Tibial artery (tissue), 4 donors: ENCODE data around the gene EIF2S1.

ENCODE experiments used
- DNase-seq, 2 donors: peaks; one replicate each; pipeline ENCODE4 v3.0.0-alpha.2; 2019
- H3K27ac ChIP-seq, 2 donors: fragments of 200-600 bp; sonication (generic) in 1 of 2; 1 replicate in 1 of 2; 2 replicates in 1 of 2; pipeline ENCODE4 v1.5.1; 2018 to 2019; ENCODE audit warnings: mild to moderate bottlenecking in 1 of 2
- H3K27me3 ChIP-seq, 2 donors: fragments of 200-600 bp; sonication (generic) in 1 of 2; one replicate each; pipeline versions ENCODE4 v1.5.1 to v1.6.0; 2016 to 2019
- H3K36me3 ChIP-seq, 3 donors: fragments of 200-600 bp; sonication (generic) in 2 of 3; one replicate each; pipeline ENCODE4 v1.5.1; 2016 to 2019; ENCODE audit warnings: mild to moderate bottlenecking in 2 of 3
- H3K4me1 ChIP-seq, 4 donors: fragments of 200-600 bp; sonication (generic) in 2 of 4; 1 replicate in 3 of 4; 2 replicates in 1 of 4; pipeline ENCODE4 v1.5.1; 2016 to 2019
- H3K4me3 ChIP-seq, 2 donors: fragments of 200-600 bp; sonication (generic) in 1 of 2; 1 replicate in 1 of 2; 2 replicates in 1 of 2; pipeline ENCODE4 v1.5.1; 2018 to 2019; ENCODE audit warnings: mild to moderate bottlenecking in 2 of 2
- H3K9me3 ChIP-seq, 3 donors: fragments of 200-600 bp; sonication (generic) in 1 of 3; one replicate each; pipeline ENCODE4 v1.5.1; 2016 to 2019
- CTCF ChIP-seq, 2 experiments: fragments of 200-600 bp in 1 of 2; fragments of 450-650 bp in 1 of 2; IDR thresholded peaks; one replicate each; pipeline ENCODE4 v1.5.1; 2017 to 2019; ENCODE audit warnings: antibody characterized with exemption in 2 of 2, mild to moderate bottlenecking in 1 of 2, moderate library complexity in 1 of 2
- intact Hi-C: fragments of 100-400 bp; cut with DNase I; formaldehyde crosslinking; loops from one replicate; pipeline ENCODE4 v1.15.0; 2023; ENCODE audit warnings: low total_unique reads

The EIF2S1 gene

DNA sequence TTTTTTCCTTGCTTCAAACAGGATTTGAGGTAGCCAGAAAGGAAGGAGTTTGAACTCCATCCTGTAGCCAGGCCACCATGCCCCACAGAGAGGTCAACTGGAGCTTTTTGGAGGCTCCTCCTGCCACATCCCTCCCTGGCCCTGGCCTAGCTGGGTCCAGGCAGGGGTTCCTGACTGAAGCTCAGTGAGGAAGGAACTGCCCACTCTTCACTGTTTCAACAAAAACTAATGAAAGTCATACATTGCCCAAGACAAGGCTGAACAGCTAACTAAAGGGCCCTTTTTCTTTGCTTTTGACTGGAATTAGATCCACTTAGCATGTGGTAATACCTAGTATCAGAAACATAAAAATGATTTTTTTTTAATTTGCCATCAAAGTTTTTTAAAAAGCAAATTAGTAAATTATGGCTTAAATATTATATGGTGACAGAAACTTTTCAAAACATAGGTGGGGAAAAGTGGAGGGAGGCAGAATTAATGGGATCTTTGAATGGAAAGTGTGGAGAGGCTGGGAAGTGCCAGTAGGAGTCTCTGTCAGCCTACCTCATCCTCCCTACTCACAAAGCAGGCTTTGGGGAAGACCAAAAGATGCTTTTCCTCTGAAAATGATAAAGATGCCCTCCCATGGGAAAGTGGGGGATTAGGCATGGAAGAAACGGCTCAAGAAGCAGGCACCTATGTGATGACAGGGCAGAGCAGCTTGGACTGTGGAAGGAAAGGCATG, 29.8 kb downstream of the EIF2S1 start:
- no peaks in the 10 kb centered on the region for H3K27me3 ChIP-seq
- DNase-seq: no peak
- H3K4me3 ChIP-seq: no peak overlapping the region
- no peak overlapping the region for H3K27ac ChIP-seq
- no peaks in the 10 kb centered on the region for H3K4me1 ChIP-seq
- intact Hi-C loops: no loop called here
- no peak for TF ChIP-seq CTCF (IDR thresholded peaks at IDR 0.05)
- H3K9me3 ChIP-seq: no peaks in the 10 kb centered on the region
- peaks cover 8 to 25% (median 9%) of the 10 kb centered on the region in 3 donors for H3K36me3 ChIP-seq

GRCh38 chr14:67391268-67391667, 31.1 kb downstream of the EIF2S1 start:
- H3K9me3 ChIP-seq: no peaks in the 10 kb centered on the region
- no peak for DNase-seq
- H3K36me3 ChIP-seq: peaks cover 0 to 16% (median 5%) of the 10 kb centered on the region in 3 donors
- no peak overlapping the region for H3K27ac ChIP-seq
- H3K4me1 ChIP-seq: no peaks in the 10 kb centered on the region
- H3K4me3 ChIP-seq: no peak overlapping the region
- intact Hi-C loops: no loop called here
- no peak for TF ChIP-seq CTCF (IDR thresholded peaks at IDR 0.05)
- H3K27me3 ChIP-seq: no peaks in the 10 kb centered on the region

GRCh38 chr14:67392123-67392522, 32.0 kb downstream of the EIF2S1 start:
- H3K36me3 ChIP-seq: peaks cover 0 to 10% (median 5%) of the 10 kb centered on the region in 3 donors
- H3K4me1 ChIP-seq: no peaks in the 10 kb centered on the region
- H3K27me3 ChIP-seq: no peaks in the 10 kb centered on the region
- no peak overlapping the region for H3K4me3 ChIP-seq
- H3K27ac ChIP-seq: no peak overlapping the region
- TF ChIP-seq CTCF (IDR thresholded peaks at IDR 0.05): no peak
- intact Hi-C loops: no loop called here
- no peaks in the 10 kb centered on the region for H3K9me3 ChIP-seq
- no peak for DNase-seq

- intact Hi-C loops: no loop called here
- no peak for DNase-seq
Measured at GRCh38 chr14:67392800-67393199, 32.7 kb downstream of the EIF2S1 start.

GRCh38 chr14:67393689-67394088, 33.6 kb downstream of the EIF2S1 start:
- Histone ChIP-seq H3K9me3 (no peaks in the 10 kb centered on the region), H3K4me3 (no peak overlapping the region), H3K27me3 (no peaks in the 10 kb centered on the region), H3K4me1 (no peaks in the 10 kb centered on the region), H3K27ac (no peak overlapping the region), H3K36me3 (no peaks in the 10 kb centered on the region)
- intact Hi-C loops: no loop called here
- TF ChIP-seq CTCF (IDR thresholded peaks at IDR 0.05): no peak
- DNase-seq: no peak

More at GRCh38 chr14:67392800-67393199, 32.7 kb downstream of the EIF2S1 start:
- H3K27me3 ChIP-seq: no peaks in the 10 kb centered on the region
- H3K36me3 ChIP-seq: peaks cover 0 to 7% (median 1%) of the 10 kb centered on the region in 3 donors
- H3K9me3 ChIP-seq: no peaks in the 10 kb centered on the region
- H3K27ac ChIP-seq: no peak overlapping the region
- no peaks in the 10 kb centered on the region for H3K4me1 ChIP-seq
- TF ChIP-seq CTCF (IDR thresholded peaks at IDR 0.05): no peak
- H3K4me3 ChIP-seq: no peak overlapping the region
